Esophagus squamous epithelium (tissue), 4 donors: Measurements from ENCODE around the gene GPRC5B.

Source experiments
- CTCF ChIP-seq, 6 experiments: fragments of 450-650 bp in 4 of 6; fragments of 200-600 bp in 2 of 6; sonication (generic) in 2 of 6; IDR thresholded peaks; one replicate each; pipeline ENCODE4 v1.5.1; 2016 to 2019; ENCODE audit warnings: antibody characterized with exemption in 6 of 6, mild to moderate bottlenecking in 4 of 6, moderate library complexity in 4 of 6
- POLR2A ChIP-seq, 4 donors: fragments of 450-650 bp; IDR thresholded peaks; one replicate each; pipeline ENCODE4 v1.6.1; 2017; ENCODE audit warnings: antibody characterized with exemption in 4 of 4, mild to moderate bottlenecking in 4 of 4, moderate library complexity in 3 of 4

GRCh38 chr16:19878757-19879156 lies 5.9 kb downstream of the GPRC5B start:
- TF ChIP-seq CTCF (IDR thresholded peaks at IDR 0.05) (no peak), POLR2A (IDR thresholded peaks at IDR 0.05) (no peak)
